Neural progenitor cell (in vitro differentiated cells): ENCODE measurements around the gene S100A4.

Source experiments
- EZH2 ChIP-seq: fragments of 200-600 bp; sonication (generic); IDR thresholded peaks from 2 replicates; pipeline ENCODE4 v1.6.1; 2017; ENCODE audit warnings: antibody characterized with exemption, mild to moderate bottlenecking, moderate library complexity
- EZH2phosphoT487 ChIP-seq: fragments of 200-600 bp; sonication (generic); IDR thresholded peaks from 2 replicates; pipeline ENCODE4 v1.6.1; 2017; ENCODE audit warnings: antibody characterized with exemption

GRCh38 chr1:153588482-153588881 lies 42.9 kb upstream of the S100A4 start:
- TF ChIP-seq EZH2: no peak
- no peak for TF ChIP-seq EZH2phosphoT487
